NB4 (cell line): ENCODE measurements around the gene WDR37.

Source experiments
- CTCF ChIP-seq: IDR thresholded peaks from one replicate; pipeline ENCODE4 v1.5.1; 2012; ENCODE audit warnings: low read depth, low read length
- MAX ChIP-seq: IDR thresholded peaks from 2 replicates; pipeline ENCODE4 v1.6.1; 2011; ENCODE audit warnings: low read depth, low read length
- POLR2A ChIP-seq: IDR thresholded peaks from 2 replicates; pipeline ENCODE4 v1.6.1; 2011; ENCODE audit warnings: mild to moderate bottlenecking; ENCODE audit not compliant: insufficient read length; ENCODE audit errors: extremely low read depth

GRCh38 chr10:1100691-1101368 is 44.6 kb downstream of the WDR37 start:
- TF ChIP-seq CTCF, result no peak
- no peak for TF ChIP-seq POLR2A
- no peak for TF ChIP-seq MAX
